Subcutaneous adipose tissue (tissue), 4 donors: ENCODE data around the gene ARIH2. TPM values are rescaled to one million over a fixed set of nuclear protein-coding genes. Genes with fewer than 3 reads are reported as not detected.

Source experiments
- CTCF ChIP-seq: fragments of 450-650 bp; IDR thresholded peaks from one replicate; pipeline ENCODE4 v1.5.1; 2016; ENCODE audit warnings: low read depth, mild to moderate bottlenecking, control low read depth, antibody characterized with exemption, moderate library complexity
- total RNA-seq, 4 donors: library from RNA; depleted of rRNA; stranded (reverse); fragments of >200 nt; gene quantifications; one replicate each; pipeline ENCODE4 v1.1.0, GENCODE V29; 2016

ARIH2 gene
- total RNA-seq, 4 donors from 2014 or later = 63.4 to 110 (median 80.2) TPM

GRCh38 chr3:49023775-49024174 lies 105.1 kb downstream of the ARIH2 start:
- no peak for TF ChIP-seq CTCF

DNA sequence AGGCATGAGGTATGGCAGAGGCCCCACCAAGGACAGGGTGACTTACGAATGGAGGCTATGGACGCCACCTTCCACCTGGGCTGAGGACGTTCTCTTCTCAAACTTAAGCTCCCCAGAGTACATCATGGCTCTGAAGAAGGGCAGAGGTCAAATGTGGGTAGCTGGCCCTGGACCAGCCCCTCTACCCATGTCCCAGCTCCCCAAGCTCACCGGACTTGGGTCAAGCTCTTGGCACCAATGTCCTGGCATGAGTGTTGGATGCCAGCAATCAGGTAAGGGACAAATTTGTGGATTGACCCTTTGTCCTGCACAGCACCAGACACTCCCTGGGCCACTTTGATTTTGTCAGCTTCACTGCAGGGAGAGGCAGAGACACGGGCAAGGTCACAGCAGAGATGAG lies 105.8 kb downstream of the ARIH2 start:
- TF ChIP-seq CTCF = no peak

DNA sequence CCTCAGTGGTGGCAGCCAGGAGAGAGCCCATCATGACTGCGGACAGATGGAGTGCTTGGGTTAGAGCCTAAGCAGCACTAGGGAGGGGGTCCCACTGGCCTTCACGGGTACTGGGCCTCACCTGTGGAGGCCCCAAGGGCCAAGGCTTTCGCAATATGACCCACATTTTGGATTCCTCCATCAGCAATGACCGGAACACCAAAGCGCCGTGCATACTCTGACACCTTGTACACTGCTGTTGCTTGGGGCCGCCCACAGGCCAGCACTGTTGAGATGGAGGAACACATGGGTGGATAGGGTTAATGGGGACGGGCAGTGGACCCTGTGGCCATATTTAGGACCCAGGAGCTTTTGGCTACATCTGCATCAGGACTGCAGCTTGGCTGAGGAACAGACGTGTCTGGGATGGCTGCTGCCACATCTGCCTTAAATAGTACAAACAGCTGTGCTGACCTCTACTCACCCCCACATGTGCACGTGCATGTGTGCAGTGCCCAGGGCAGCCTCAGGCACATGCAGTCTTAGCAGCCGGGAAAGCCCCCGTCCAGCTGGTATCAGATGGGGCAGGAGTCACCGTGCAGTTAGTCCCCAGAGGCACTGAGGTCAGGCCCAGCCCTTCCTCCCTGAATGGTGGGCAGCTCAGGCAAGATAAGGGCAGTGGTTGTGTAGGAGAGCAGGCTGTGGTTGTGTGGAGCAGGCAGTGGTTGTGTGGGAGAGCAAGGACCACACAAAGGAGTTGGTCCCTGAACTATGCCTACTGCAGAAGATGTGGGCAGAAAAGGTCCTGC lies 106.6 kb downstream of the ARIH2 start:
- no peak for TF ChIP-seq CTCF

GRCh38 chr3:49025793-49026520 lies 107.3 kb downstream of the ARIH2 start:
- TF ChIP-seq CTCF = no peak

GRCh38 chr3:49026536-49026935 lies 107.9 kb downstream of the ARIH2 start:
- TF ChIP-seq CTCF = no peak

DNA sequence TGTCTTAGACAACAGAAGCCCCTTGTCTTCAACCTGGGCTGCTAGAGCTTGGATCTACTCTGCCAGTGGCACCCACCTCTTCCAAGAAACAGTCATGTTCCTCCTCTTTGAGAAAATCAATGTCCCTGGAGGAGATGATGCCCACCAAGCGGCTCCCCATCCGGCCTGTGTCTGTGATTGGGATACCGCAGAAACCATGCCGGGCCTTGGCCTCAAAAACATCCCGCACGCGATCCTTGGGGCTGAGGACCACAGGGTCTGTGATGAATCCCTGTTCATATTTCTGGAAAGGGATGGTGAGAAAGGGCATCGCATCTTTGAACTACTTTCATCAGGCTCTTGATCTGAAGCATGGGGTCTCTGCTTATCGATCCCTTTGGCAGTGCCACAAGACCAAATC lies 109.0 kb downstream of the ARIH2 start:
- TF ChIP-seq CTCF = no peak

- TF ChIP-seq CTCF = no peak
These were observed 109.6 kb downstream of the ARIH2 start for GRCh38 chr3:49028298-49028672.
